Upper lobe of right lung (tissue), 1 donor: Measurements from ENCODE around the gene MARCO. TPM values are rescaled to one million over a fixed set of nuclear protein-coding genes. Genes with fewer than 3 reads are reported as not detected.

ENCODE experiments used
- ATAC-seq: fragments of 200-7000 bp; cut with Tn5 transposase; one replicate; pipeline ENCODE4 v1.9.1; 2020; ENCODE audit warnings: mild to moderate bottlenecking, moderate library complexity
- DNase-seq: peaks from one replicate; pipeline ENCODE4 v3.0.0-alpha.2; 2020
- H3K27ac ChIP-seq: fragments of 200-600 bp; one replicate; pipeline ENCODE4 v1.8.0; 2022
- H3K27me3 ChIP-seq: fragments of 200-600 bp; one replicate; pipeline ENCODE4 v1.8.0; 2022; ENCODE audit warnings: mild to moderate bottlenecking
- H3K36me3 ChIP-seq: fragments of 200-600 bp; one replicate; pipeline ENCODE4 v1.8.0; 2022
- H3K4me1 ChIP-seq: fragments of 200-600 bp; one replicate; pipeline ENCODE4 v1.8.0; 2022
- H3K4me3 ChIP-seq: fragments of 200-600 bp; one replicate; pipeline ENCODE4 v1.8.0; 2022; ENCODE audit warnings: mild to moderate bottlenecking
- H3K9me3 ChIP-seq: fragments of 200-600 bp; one replicate; pipeline ENCODE4 v1.8.0; 2022
- intact Hi-C: fragments of 100-400 bp; cut with DNase I; formaldehyde crosslinking; loops from one replicate; pipeline ENCODE4 v1.11.0; 2022
- total RNA-seq: library from RNA; stranded (reverse); fragmentation: NEBNext Ultra II Directional; extraction: Animal tissue kit (Norgen Biotek cat#: 25700); gene quantifications from one replicate; pipeline ENCODE4 v1.2.1, GENCODE V29; 2021
- TF ChIP-seq, protein P1 (sequence below): fragments of 200-600 bp; IDR thresholded peaks from one replicate; pipeline ENCODE4 v1.8.0; 2022; ENCODE audit warnings: antibody characterized with exemption
- donor health status: DM: no; HTN: yes; CAD: no; lungs with severe emphysema.

Gene MARCO
- total RNA-seq, 1 donor from 2014 or later: 165 TPM

DNA sequence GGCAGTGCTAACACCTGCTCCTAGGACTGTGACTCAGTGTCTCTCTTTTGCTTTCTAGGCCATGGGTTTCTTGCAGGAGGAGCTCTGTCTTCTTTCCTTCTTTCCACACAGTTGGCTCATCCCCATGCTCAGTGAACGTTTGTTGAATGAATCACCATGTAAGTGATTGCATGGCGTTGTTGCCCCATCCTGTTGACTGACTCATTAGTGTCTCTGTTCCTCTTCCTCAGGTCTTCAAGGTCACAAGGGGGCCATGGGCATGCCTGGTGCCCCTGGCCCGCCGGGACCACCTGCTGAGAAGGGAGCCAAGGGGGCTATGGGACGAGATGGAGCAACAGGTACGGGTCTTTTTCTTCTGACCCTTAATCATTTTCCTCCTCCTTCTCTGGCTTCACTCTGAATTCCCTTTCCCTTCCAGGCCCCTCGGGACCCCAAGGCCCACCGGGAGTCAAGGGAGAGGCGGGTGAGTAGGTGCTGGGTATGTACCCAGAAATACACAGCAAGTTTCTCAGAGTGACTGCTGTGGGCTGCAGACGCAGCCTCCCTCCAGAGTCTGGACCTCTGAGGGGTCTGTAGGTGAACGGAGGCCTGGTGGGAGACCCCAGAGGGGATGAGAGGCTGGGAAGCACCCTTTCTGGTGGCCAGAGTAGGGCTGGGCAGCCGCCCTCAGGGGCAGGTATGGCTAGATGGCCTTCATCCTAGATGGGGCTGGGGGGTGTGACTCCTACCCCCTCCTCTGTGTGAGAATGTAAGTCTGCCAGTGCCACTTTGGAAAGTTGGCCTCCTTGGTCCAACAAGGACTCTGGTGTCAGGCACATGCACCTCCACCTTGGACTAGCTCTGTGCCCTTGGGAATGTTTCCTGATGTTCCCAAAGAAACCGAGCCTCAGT is 32.4 kb downstream of the MARCO start:
- DNase-seq (no peak), ATAC-seq (peak; percentile 42)
- TF ChIP-seq, protein P1, sequence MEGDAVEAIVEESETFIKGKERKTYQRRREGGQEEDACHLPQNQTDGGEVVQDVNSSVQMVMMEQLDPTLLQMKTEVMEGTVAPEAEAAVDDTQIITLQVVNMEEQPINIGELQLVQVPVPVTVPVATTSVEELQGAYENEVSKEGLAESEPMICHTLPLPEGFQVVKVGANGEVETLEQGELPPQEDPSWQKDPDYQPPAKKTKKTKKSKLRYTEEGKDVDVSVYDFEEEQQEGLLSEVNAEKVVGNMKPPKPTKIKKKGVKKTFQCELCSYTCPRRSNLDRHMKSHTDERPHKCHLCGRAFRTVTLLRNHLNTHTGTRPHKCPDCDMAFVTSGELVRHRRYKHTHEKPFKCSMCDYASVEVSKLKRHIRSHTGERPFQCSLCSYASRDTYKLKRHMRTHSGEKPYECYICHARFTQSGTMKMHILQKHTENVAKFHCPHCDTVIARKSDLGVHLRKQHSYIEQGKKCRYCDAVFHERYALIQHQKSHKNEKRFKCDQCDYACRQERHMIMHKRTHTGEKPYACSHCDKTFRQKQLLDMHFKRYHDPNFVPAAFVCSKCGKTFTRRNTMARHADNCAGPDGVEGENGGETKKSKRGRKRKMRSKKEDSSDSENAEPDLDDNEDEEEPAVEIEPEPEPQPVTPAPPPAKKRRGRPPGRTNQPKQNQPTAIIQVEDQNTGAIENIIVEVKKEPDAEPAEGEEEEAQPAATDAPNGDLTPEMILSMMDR: no peak
- Histone ChIP-seq H3K27ac (peak overlapping the region; percentile 11), H3K9me3 (no peaks in the 10 kb centered on the region), H3K27me3 (no peaks in the 10 kb centered on the region), H3K4me3 (no peak overlapping the region), H3K36me3 (no peaks in the 10 kb centered on the region), H3K4me1 (peaks cover 8% of the 10 kb centered on the region)
- intact Hi-C loops: no loop called here

DNA sequence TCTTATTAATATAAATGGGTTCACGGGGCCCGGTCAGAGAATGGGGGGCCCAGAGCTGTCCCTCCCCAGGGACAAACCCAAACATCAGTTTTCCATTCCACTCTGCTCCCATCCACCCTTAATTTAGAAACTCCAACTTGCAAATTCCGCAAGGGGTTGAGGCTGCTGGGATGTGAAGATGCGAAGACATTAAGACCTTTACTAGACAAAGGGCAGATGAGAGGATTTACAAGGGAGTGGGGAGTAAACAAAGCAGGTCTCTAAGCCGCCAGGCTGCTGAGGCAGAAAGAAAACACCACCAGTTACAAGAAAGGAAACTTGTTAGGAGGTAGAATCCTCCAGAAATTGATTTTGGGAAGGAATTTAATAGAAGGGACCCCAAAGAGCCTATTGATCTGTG is 33.1 kb downstream of the MARCO start:
- DNase-seq (no peak), ATAC-seq (no peak)
- no peaks in the 10 kb centered on the region for H3K36me3 ChIP-seq
- no peaks in the 10 kb centered on the region for H3K27me3 ChIP-seq
- TF ChIP-seq, protein P1: no peak
- intact Hi-C loops: no loop called here
- no peak overlapping the region for H3K27ac ChIP-seq
- no peak overlapping the region for H3K4me3 ChIP-seq
- H3K4me1 ChIP-seq: peaks cover 4% of the 10 kb centered on the region
- H3K9me3 ChIP-seq: no peaks in the 10 kb centered on the region

GRCh38 chr2:118978064-118978463 is 36.1 kb downstream of the MARCO start:
- Histone ChIP-seq H3K9me3 (no peaks in the 10 kb centered on the region), H3K36me3 (no peaks in the 10 kb centered on the region), H3K4me3 (no peak overlapping the region), H3K27me3 (no peaks in the 10 kb centered on the region), H3K4me1 (no peaks in the 10 kb centered on the region), H3K27ac (no peak overlapping the region)
- DNase-seq (no peak), ATAC-seq (no peak)
- intact Hi-C loops: no loop called here
- TF ChIP-seq, protein P1: no peak

GRCh38 chr2:118979152-118979861 is 37.3 kb downstream of the MARCO start:
- no peaks in the 10 kb centered on the region for H3K4me1 ChIP-seq
- H3K4me3 ChIP-seq: no peak overlapping the region
- no peaks in the 10 kb centered on the region for H3K9me3 ChIP-seq
- no peaks in the 10 kb centered on the region for H3K36me3 ChIP-seq
- DNase-seq (no peak), ATAC-seq (peak; percentile 14)
- H3K27ac ChIP-seq: no peak overlapping the region
- TF ChIP-seq, protein P1: no peak
- intact Hi-C loops: no loop called here
- H3K27me3 ChIP-seq: no peaks in the 10 kb centered on the region

GRCh38 chr2:118980022-118980421 is 38.0 kb downstream of the MARCO start:
- Histone ChIP-seq H3K9me3 (no peaks in the 10 kb centered on the region), H3K4me1 (no peaks in the 10 kb centered on the region), H3K36me3 (no peaks in the 10 kb centered on the region), H3K4me3 (no peak overlapping the region), H3K27me3 (no peaks in the 10 kb centered on the region), H3K27ac (no peak overlapping the region)
- DNase-seq (no peak), ATAC-seq (no peak)
- intact Hi-C loops: no loop called here
- TF ChIP-seq, protein P1: no peak
